Measurements from ENCODE around the gene ZDHHC16.

Gene ZDHHC16

DNA sequence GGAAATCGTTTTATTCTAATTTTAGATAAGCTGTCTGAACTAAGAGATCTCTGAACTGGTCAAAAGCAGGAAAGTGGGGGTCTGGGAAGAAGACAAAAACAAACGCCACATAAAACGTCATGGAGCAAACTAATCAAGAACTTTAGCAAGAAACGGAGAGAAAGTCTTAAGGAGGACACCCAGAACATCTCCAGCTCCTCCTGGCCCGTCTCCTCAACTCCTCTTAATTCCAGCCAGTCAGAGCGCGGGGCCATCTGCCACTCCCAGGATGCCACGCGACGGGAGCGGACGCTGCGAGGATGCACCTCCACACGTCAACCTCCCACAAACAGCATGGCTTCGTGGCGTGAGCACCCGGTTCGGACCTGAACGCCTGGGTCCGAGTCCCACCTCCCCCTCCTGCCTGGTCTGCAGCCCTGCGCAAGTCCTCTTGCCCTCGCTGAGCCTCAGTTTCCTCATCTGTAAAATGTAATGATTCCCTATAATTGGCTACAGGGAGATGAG is 51.6 kb downstream of the ZDHHC16 start (continued):
- TF ChIP-seq KLF9 (tag by site-specific recombination; IDR thresholded peaks at IDR 0.05; ENCODE audit: low read depth) (no peak), ZNF138 (tag by site-specific recombination; IDR thresholded peaks at IDR 0.05; ENCODE audit: borderline replicate concordance) (no peak), ZNF157 (tag by site-specific recombination; IDR thresholded peaks at IDR 0.05) (no peak), ZNF391 (tag by site-specific recombination; IDR thresholded peaks at IDR 0.05; ENCODE audit: borderline replicate concordance, low read depth) (no peak), ZNF394 (tag by site-specific recombination; IDR thresholded peaks at IDR 0.05; ENCODE audit: borderline replicate concordance) (peak; percentile 76; the same call in 1 of the 2 replicates), ZNF175 (tag by site-specific recombination; IDR thresholded peaks at IDR 0.05) (no peak), ZNF514 (tag by site-specific recombination; IDR thresholded peaks at IDR 0.05) (no peak), ZNF701 (tag by site-specific recombination; IDR thresholded peaks at IDR 0.05) (no peak), TCF7L2 (IDR thresholded peaks at IDR 0.05; ENCODE audit: borderline replicate concordance, low read depth, low read length) (no peak), ZNF830 (tag by site-specific recombination; IDR thresholded peaks at IDR 0.05; ENCODE audit: low read depth) (no peak), ZNF274 (IDR thresholded peaks at IDR 0.05; ENCODE audit: low read length) (no peak), ZNF274 (tag by site-specific recombination; IDR thresholded peaks at IDR 0.05; ENCODE audit: borderline replicate concordance) (no peak), ZNF624 (tag by site-specific recombination; IDR thresholded peaks at IDR 0.05) (no peak), ZNF239 (tag by site-specific recombination; IDR thresholded peaks at IDR 0.05) (no peak), ZFP37 (tag by site-specific recombination; IDR thresholded peaks at IDR 0.05) (peak; percentile 94; the same call in 1 of the 2 replicates), GLIS2 (tag by site-specific recombination; IDR thresholded peaks at IDR 0.05) (peak; percentile 94), ZNF335 (tag by site-specific recombination; conservative IDR thresholded peaks at IDR 0.05) (no peak), ZNF629 (tag by site-specific recombination; IDR thresholded peaks at IDR 0.05) (peak; percentile 76), REPIN1 (tag by site-specific recombination; IDR thresholded peaks at IDR 0.05; ENCODE audit: low read depth) (no peak), MEIS1 (CRISPR knock-in tag; IDR thresholded peaks at IDR 0.05; ENCODE audit: borderline replicate concordance) (no peak), ZBTB8A (tag by site-specific recombination; IDR thresholded peaks at IDR 0.05) (no peak), ZSCAN23 (tag by site-specific recombination; IDR thresholded peaks at IDR 0.05) (no peak), ZNF561 (tag by site-specific recombination; IDR thresholded peaks at IDR 0.05; ENCODE audit: borderline replicate concordance) (peak; percentile 77; the same call in 1 of the 2 replicates)
- TF ChIP-seq, protein P1, sequence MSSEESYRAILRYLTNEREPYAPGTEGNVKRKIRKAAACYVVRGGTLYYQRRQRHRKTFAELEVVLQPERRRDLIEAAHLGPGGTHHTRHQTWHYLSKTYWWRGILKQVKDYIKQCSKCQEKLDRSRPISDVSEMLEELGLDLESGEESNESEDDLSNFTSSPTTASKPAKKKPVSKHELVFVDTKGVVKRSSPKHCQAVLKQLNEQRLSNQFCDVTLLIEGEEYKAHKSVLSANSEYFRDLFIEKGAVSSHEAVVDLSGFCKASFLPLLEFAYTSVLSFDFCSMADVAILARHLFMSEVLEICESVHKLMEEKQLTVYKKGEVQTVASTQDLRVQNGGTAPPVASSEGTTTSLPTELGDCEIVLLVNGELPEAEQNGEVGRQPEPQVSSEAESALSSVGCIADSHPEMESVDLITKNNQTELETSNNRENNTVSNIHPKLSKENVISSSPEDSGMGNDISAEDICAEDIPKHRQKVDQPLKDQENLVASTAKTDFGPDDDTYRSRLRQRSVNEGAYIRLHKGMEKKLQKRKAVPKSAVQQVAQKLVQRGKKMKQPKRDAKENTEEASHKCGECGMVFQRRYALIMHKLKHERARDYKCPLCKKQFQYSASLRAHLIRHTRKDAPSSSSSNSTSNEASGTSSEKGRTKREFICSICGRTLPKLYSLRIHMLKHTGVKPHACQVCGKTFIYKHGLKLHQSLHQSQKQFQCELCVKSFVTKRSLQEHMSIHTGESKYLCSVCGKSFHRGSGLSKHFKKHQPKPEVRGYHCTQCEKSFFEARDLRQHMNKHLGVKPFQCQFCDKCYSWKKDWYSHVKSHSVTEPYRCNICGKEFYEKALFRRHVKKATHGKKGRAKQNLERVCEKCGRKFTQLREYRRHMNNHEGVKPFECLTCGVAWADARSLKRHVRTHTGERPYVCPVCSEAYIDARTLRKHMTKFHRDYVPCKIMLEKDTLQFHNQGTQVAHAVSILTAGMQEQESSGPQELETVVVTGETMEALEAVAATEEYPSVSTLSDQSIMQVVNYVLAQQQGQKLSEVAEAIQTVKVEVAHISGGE (tag by site-specific recombination; conservative IDR thresholded peaks at IDR 0.05; ENCODE audit: low read depth): peak; percentile 67
- TF ChIP-seq, protein P2, sequence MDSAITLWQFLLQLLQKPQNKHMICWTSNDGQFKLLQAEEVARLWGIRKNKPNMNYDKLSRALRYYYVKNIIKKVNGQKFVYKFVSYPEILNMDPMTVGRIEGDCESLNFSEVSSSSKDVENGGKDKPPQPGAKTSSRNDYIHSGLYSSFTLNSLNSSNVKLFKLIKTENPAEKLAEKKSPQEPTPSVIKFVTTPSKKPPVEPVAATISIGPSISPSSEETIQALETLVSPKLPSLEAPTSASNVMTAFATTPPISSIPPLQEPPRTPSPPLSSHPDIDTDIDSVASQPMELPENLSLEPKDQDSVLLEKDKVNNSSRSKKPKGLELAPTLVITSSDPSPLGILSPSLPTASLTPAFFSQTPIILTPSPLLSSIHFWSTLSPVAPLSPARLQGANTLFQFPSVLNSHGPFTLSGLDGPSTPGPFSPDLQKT (IDR thresholded peaks at IDR 0.05; ENCODE audit: borderline replicate concordance, low read depth, low read length): no peak
- TF ChIP-seq, protein P3, sequence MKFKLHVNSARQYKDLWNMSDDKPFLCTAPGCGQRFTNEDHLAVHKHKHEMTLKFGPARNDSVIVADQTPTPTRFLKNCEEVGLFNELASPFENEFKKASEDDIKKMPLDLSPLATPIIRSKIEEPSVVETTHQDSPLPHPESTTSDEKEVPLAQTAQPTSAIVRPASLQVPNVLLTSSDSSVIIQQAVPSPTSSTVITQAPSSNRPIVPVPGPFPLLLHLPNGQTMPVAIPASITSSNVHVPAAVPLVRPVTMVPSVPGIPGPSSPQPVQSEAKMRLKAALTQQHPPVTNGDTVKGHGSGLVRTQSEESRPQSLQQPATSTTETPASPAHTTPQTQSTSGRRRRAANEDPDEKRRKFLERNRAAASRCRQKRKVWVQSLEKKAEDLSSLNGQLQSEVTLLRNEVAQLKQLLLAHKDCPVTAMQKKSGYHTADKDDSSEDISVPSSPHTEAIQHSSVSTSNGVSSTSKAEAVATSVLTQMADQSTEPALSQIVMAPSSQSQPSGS (tag by site-specific recombination; IDR thresholded peaks at IDR 0.05; ENCODE audit: low read depth): no peak
- TF ChIP-seq, protein P4, sequence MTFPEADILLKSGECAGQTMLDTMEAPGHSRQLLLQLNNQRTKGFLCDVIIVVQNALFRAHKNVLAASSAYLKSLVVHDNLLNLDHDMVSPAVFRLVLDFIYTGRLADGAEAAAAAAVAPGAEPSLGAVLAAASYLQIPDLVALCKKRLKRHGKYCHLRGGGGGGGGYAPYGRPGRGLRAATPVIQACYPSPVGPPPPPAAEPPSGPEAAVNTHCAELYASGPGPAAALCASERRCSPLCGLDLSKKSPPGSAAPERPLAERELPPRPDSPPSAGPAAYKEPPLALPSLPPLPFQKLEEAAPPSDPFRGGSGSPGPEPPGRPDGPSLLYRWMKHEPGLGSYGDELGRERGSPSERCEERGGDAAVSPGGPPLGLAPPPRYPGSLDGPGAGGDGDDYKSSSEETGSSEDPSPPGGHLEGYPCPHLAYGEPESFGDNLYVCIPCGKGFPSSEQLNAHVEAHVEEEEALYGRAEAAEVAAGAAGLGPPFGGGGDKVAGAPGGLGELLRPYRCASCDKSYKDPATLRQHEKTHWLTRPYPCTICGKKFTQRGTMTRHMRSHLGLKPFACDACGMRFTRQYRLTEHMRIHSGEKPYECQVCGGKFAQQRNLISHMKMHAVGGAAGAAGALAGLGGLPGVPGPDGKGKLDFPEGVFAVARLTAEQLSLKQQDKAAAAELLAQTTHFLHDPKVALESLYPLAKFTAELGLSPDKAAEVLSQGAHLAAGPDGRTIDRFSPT (tag by site-specific recombination; IDR thresholded peaks at IDR 0.05): peak; percentile 47; the same call in 1 of the 2 replicates
- TF ChIP-seq, protein P5, sequence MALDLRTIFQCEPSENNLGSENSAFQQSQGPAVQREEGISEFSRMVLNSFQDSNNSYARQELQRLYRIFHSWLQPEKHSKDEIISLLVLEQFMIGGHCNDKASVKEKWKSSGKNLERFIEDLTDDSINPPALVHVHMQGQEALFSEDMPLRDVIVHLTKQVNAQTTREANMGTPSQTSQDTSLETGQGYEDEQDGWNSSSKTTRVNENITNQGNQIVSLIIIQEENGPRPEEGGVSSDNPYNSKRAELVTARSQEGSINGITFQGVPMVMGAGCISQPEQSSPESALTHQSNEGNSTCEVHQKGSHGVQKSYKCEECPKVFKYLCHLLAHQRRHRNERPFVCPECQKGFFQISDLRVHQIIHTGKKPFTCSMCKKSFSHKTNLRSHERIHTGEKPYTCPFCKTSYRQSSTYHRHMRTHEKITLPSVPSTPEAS (tag by site-specific recombination; IDR thresholded peaks at IDR 0.05): no peak
- TF ChIP-seq, protein P6, sequence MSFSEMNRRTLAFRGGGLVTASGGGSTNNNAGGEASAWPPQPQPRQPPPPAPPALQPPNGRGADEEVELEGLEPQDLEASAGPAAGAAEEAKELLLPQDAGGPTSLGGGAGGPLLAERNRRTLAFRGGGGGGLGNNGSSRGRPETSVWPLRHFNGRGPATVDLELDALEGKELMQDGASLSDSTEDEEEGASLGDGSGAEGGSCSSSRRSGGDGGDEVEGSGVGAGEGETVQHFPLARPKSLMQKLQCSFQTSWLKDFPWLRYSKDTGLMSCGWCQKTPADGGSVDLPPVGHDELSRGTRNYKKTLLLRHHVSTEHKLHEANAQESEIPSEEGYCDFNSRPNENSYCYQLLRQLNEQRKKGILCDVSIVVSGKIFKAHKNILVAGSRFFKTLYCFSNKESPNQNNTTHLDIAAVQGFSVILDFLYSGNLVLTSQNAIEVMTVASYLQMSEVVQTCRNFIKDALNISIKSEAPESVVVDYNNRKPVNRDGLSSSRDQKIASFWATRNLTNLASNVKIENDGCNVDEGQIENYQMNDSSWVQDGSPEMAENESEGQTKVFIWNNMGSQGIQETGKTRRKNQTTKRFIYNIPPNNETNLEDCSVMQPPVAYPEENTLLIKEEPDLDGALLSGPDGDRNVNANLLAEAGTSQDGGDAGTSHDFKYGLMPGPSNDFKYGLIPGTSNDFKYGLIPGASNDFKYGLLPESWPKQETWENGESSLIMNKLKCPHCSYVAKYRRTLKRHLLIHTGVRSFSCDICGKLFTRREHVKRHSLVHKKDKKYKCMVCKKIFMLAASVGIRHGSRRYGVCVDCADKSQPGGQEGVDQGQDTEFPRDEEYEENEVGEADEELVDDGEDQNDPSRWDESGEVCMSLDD (tag by site-specific recombination; IDR thresholded peaks at IDR 0.05): peak; percentile 72; the same call in 1 of the 2 replicates
